GM12878 (cell line): ENCODE data around the gene PLEKHN1. TPM values are rescaled to one million over a fixed set of nuclear protein-coding genes. Genes with fewer than 3 reads are reported as not detected.

Source experiments
- ATAC-seq: fragments of 200-7000 bp; cut with Tn5 transposase; 3 replicates; pipeline ENCODE4 v1.9.1; 2020; ENCODE audit warnings: mild to moderate bottlenecking, moderate library complexity
- BruUV-seq: library from RNA; stranded (reverse); fragments of 400-500 nt; replicated peaks from 2 replicates; lab custom pipeline; 2021; lab: Mats Ljungman, UMichigan
- CTCF ChIA-PET: fragments of 300-600 bp; sonication (Branson Sonifier 250); formaldehyde crosslinking; extraction: SDS; loops from one replicate; lab custom pipeline; 2021; ENCODE audit warnings: inconsistent platforms; lab: Yijun Ruan, JAX
- POLR2A ChIA-PET: fragments of 350-600 bp; formaldehyde crosslinking; extraction: SDS; loops from one replicate; lab custom pipeline; 2021; ENCODE audit warnings: inconsistent platforms; lab: Charles Lee
- RAD21 ChIA-PET: fragments of 300-600 bp; sonication (Branson Sonifier 250); formaldehyde crosslinking; loops from one replicate; lab custom pipeline; 2023; ENCODE audit warnings: antibody characterized with exemption; ENCODE audit not compliant: unreplicated experiment; lab: Charles Lee
- SMC1A ChIA-PET: fragments of 300-600 bp; sonication (Branson Sonifier 250); formaldehyde crosslinking; loops from one replicate; lab custom pipeline; 2023; ENCODE audit not compliant: unreplicated experiment, uncharacterized antibody; lab: Charles Lee
- DNase-seq: peaks from one replicate; pipeline ENCODE4 v3.0.0-alpha.2; 2011; ENCODE audit warnings: low read depth, low spot score
- FAIRE-seq: peaks from 3 replicates; lab custom pipeline; 2011; peaks lifted over from hg19 to GRCh38; lab: Jason Lieb, UNC
- H2AFZ ChIP-seq: 2 replicates; pipeline ENCODE4 v1.6.0; 2011; ENCODE audit warnings: low read depth, low read length, control low read depth; ENCODE audit not compliant: control insufficient read depth
- H3K27ac ChIP-seq: 2 replicates; pipeline ENCODE4 v1.5.1; 2011; ENCODE audit warnings: control low read depth; ENCODE audit not compliant: control insufficient read depth, insufficient read depth
- H3K27me3 ChIP-seq, 2 experiments: replicated peaks in 1 of 2; 2 replicates each; pipeline versions ENCODE4 v1.6.0 to v1.6.1; 2011; ENCODE audit warnings: low read length in 1 of 2; ENCODE audit not compliant: control insufficient read depth in 2 of 2, insufficient read depth in 2 of 2
- H3K36me3 ChIP-seq, 2 experiments: 2 replicates each; pipeline ENCODE4 v1.5.1; 2011; ENCODE audit warnings: low read length in 1 of 2; ENCODE audit not compliant: control insufficient read depth in 2 of 2, insufficient read depth in 2 of 2
- H3K4me1 ChIP-seq: 2 replicates; pipeline ENCODE4 v1.6.1; 2011; ENCODE audit warnings: mild to moderate bottlenecking, low read length, moderate library complexity, mixed read lengths; ENCODE audit not compliant: control insufficient read depth, insufficient read depth
- H3K4me2 ChIP-seq: 2 replicates; pipeline ENCODE4 v1.6.0; 2011; ENCODE audit warnings: control low read depth; ENCODE audit not compliant: control insufficient read depth, insufficient read depth
- H3K4me3 ChIP-seq: fragments of 200-600 bp; sonication (generic); 2 replicates; pipeline ENCODE4 v1.5.1; 2016
- H3K79me2 ChIP-seq: 2 replicates; pipeline ENCODE4 v1.6.0; 2011; ENCODE audit warnings: low read length; ENCODE audit not compliant: control insufficient read depth, insufficient read depth
- H3K9ac ChIP-seq: 2 replicates; pipeline ENCODE4 v1.8.0; 2011; ENCODE audit warnings: low read length, control low read depth, mixed read lengths; ENCODE audit not compliant: control insufficient read depth, insufficient read depth
- H3K9me3 ChIP-seq: replicated peaks from 3 replicates; pipeline ENCODE4 v1.5.1; 2011; ENCODE audit warnings: mild to moderate bottlenecking, low read length; ENCODE audit not compliant: control insufficient read depth, insufficient read depth
- H4K20me1 ChIP-seq: 2 replicates; pipeline ENCODE4 v1.6.0; 2011; ENCODE audit not compliant: control insufficient read depth, insufficient read depth
- FOXK2 ChIP-seq: fragments of 450-650 bp; IDR thresholded peaks from 2 replicates; pipeline ENCODE4 v1.6.1; 2017; ENCODE audit warnings: mild to moderate bottlenecking, moderate library complexity
- KLF5 ChIP-seq: fragments of 450-650 bp; IDR thresholded peaks from 2 replicates; pipeline ENCODE4 v1.6.1; 2014; ENCODE audit warnings: mild to moderate bottlenecking; ENCODE audit not compliant: partially characterized antibody
- MEF2A ChIP-seq: IDR thresholded peaks from 2 replicates; pipeline ENCODE4 v1.6.1; 2011; ENCODE audit warnings: low read depth, mild to moderate bottlenecking, low read length, moderate library complexity; ENCODE audit not compliant: insufficient read depth
- PAX5 ChIP-seq: IDR thresholded peaks from 2 replicates; pipeline ENCODE4 v1.6.1; 2011; ENCODE audit warnings: low read depth, low read length, borderline replicate concordance
- RAD21 ChIP-seq: IDR thresholded peaks from 2 replicates; pipeline ENCODE4 v1.6.1; 2011; ENCODE audit warnings: mild to moderate bottlenecking, low read depth, low read length, moderate library complexity; ENCODE audit not compliant: insufficient read depth
- ZZZ3 ChIP-seq: IDR thresholded peaks from 2 replicates; pipeline ENCODE4 v1.6.1; 2011; ENCODE audit warnings: low read depth; ENCODE audit not compliant: control insufficient read depth, insufficient read length
- WGBS: methylation state at CpG from one replicate; pipeline ENCODE4 v1.1.6; 2016; ENCODE audit warnings: low lambda C conversion rate; ENCODE audit not compliant: insufficient replicate concordance, insufficient coverage; ENCODE audit errors: missing lambda C conversion rate; 5-methylcytosine and 5-hydroxymethylcytosine counted together
- in situ Hi-C: fragments of 300-500 bp; cut with MboI; formaldehyde crosslinking; loops from 9 replicates; pipeline ENCODE4 v1.14.3; 2018; ENCODE audit warnings: mixed read lengths
- intact Hi-C: fragments of 100-400 bp; cut with micrococcal nuclease; formaldehyde crosslinking; loops from one replicate; pipeline ENCODE4 v1.14.2; 2022; ENCODE audit not compliant: unreplicated experiment
- polyA plus RNA-seq, 11 experiments: library from polyadenylated mRNA; depleted of rRNA in 4 of 11; unstranded in 6 of 11; stranded (reverse) in 5 of 11; fragments of >200 nt; fragmentation: Nextera tagmentation in 4 of 11; fragmentation: Illumina TruSeq in 1 of 11; extraction: Ambion mirVana in 4 of 11; extraction: Trizol in 1 of 11; gene quantifications; 1 replicate in 1 of 11; 2 replicates in 10 of 11; pipeline versions ENCODE4 v1.2.1 to v1.2.3, GENCODE V29; 2011 to 2016; ENCODE audit warnings: inconsistent platforms in 2 of 11, missing spikeins in 2 of 11, low read depth in 1 of 11
- total RNA-seq, 4 experiments: library from RNA; depleted of rRNA in 3 of 4; stranded (reverse); fragments of >200 nt in 3 of 4; fragmentation: Illumina TruSeq in 1 of 4; extraction: Trizol in 1 of 4; gene quantifications; 2 replicates each; pipeline versions ENCODE4 v1.2.1 to v1.2.3, GENCODE V29; 2013 to 2021
- TF ChIP-seq, protein P1 (sequence below): fragments of 450-650 bp; IDR thresholded peaks from 2 replicates; pipeline ENCODE4 v1.6.1; 2016; ENCODE audit warnings: mild to moderate bottlenecking, moderate library complexity, borderline replicate concordance

The PLEKHN1 gene
- total and polyA plus RNA-seq, 10 of the 15 experiments (the other 5 are each of a cell fraction or from before 2014, with no cell fraction given) = 0.04 to 0.26 (median 0.18) TPM; not detected in 6

DNA sequence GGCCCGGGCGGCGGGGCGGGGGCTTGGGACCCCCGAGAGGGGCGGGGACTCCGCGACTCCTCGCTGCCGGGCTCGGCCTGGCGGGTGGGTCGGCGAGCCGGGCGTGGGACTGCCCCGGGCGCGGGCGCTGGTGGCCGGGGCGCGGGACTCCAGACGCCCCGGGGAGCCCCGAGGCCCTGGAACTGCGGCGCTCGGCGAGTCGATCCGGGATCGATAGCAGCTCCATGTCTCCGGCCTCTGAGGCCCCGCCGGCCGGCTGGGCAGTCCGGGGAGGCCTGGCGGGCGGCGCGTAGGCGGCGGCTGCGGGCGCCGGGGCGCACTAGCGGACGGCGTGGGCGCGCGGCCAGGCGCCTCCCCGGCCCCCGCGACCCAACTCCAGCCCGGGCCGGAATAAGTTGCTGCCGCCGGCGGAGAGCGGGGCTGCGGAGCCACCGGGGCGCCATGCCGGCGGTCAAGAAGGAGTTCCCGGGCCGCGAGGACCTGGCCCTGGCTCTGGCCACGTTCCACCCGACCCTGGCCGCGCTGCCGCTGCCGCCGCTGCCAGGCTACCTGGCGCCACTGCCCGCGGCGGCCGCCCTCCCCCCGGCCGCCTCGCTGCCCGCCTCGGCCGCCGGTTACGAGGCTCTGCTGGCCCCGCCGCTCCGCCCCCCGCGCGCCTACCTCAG, 42.2 kb upstream of the PLEKHN1 start:
- Histone ChIP-seq H2AFZ (no peak overlapping the region), H3K79me2 (no peaks in the 10 kb centered on the region), H3K27ac (no peak overlapping the region), H3K4me1 (no peaks in the 10 kb centered on the region), H3K9ac (no peak overlapping the region), H3K27me3 (peaks cover 19 to 24% of the 10 kb centered on the region in 2 experiments), H4K20me1 (no peaks in the 10 kb centered on the region; the same call in 1 of the 2 replicates)
- FAIRE-seq = no peak
- intact Hi-C loops (loop anchor here (1.0 kb wide), 1 partner anchor 18 kb away; no protein-coding TSS in a partner anchor), in situ Hi-C loops (no loop called here)
- DNase-seq = no peak
- no TSS peak for BruUV-seq
- ATAC-seq = no peak
- ChIA-PET CTCF (no interaction called here), SMC1A (no interaction called here)
- TF ChIP-seq MEF2A (no peak), KLF5 (no peak), RAD21 (no peak), ZZZ3 (no peak), FOXK2 (no peak), PAX5 (no peak)
- TF ChIP-seq, protein P1, sequence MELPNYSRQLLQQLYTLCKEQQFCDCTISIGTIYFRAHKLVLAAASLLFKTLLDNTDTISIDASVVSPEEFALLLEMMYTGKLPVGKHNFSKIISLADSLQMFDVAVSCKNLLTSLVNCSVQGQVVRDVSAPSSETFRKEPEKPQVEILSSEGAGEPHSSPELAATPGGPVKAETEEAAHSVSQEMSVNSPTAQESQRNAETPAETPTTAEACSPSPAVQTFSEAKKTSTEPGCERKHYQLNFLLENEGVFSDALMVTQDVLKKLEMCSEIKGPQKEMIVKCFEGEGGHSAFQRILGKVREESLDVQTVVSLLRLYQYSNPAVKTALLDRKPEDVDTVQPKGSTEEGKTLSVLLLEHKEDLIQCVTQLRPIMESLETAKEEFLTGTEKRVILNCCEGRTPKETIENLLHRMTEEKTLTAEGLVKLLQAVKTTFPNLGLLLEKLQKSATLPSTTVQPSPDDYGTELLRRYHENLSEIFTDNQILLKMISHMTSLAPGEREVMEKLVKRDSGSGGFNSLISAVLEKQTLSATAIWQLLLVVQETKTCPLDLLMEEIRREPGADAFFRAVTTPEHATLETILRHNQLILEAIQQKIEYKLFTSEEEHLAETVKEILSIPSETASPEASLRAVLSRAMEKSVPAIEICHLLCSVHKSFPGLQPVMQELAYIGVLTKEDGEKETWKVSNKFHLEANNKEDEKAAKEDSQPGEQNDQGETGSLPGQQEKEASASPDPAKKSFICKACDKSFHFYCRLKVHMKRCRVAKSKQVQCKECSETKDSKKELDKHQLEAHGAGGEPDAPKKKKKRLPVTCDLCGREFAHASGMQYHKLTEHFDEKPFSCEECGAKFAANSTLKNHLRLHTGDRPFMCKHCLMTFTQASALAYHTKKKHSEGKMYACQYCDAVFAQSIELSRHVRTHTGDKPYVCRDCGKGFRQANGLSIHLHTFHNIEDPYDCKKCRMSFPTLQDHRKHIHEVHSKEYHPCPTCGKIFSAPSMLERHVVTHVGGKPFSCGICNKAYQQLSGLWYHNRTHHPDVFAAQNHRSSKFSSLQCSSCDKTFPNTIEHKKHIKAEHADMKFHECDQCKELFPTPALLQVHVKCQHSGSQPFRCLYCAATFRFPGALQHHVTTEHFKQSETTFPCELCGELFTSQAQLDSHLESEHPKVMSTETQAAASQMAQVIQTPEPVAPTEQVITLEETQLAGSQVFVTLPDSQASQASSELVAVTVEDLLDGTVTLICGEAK = no peak
- TF ChIP-seq, all 136 proteins: peak for 0
- no peak overlapping the region for H3K4me3 ChIP-seq
- no peaks in the 10 kb centered on the region for H3K9me3 ChIP-seq
- ChIA-PET POLR2A (no interaction called here), RAD21 (no interaction called here)
- 2% methylated on average over 46 of the region's 98 CpGs for WGBS
- H3K36me3 ChIP-seq = no peaks in the 10 kb centered on the region
- H3K4me2 ChIP-seq = no peak overlapping the region
